ENCODE results near the gene CDC25C. TPM values are rescaled to one million over a fixed set of nuclear protein-coding genes. Genes with fewer than 3 reads are reported as not detected.

The CDC25C gene
- total and polyA plus RNA-seq, 2 donors from 2014 or later = 0.25 TPM; not detected in 1

GRCh38 chr5:138371454-138371853 lies 39.9 kb upstream of the CDC25C start:
- FAIRE-seq (no peak), DNase-seq (no peak)
- Histone ChIP-seq H3K9me3 (ENCODE audit: control insufficient read depth in 2 of 3, insufficient read depth in 1 of 3, low read length in 3 of 3) (no peaks in the 10 kb centered on the region), H3K27me3 (ENCODE audit: control insufficient read depth, insufficient read depth, low read length) (no peaks in the 10 kb centered on the region), H3K4me3 (ENCODE audit: low read length in 3 of 3) (no peak overlapping the region), H3K4me1 (ENCODE audit: control insufficient read depth in 2 of 3, insufficient read depth in 2 of 3, low read depth in 1 of 3, low read length in 3 of 3) (peaks cover 0 to 6% (median 0%) of the 10 kb centered on the region in 3 donors), H3K36me3 (ENCODE audit: control insufficient read depth in 2 of 3, insufficient read depth in 3 of 3, low read length in 3 of 3) (peaks cover 0 to 3% (median 3%) of the 10 kb centered on the region in 3 donors), H3K9ac (ENCODE audit: low read length in 3 of 3) (no peak overlapping the region), H3K27ac (ENCODE audit: low read depth in 2 of 2, low read length in 2 of 2) (no peak overlapping the region)
- TF ChIP-seq, protein P1, sequence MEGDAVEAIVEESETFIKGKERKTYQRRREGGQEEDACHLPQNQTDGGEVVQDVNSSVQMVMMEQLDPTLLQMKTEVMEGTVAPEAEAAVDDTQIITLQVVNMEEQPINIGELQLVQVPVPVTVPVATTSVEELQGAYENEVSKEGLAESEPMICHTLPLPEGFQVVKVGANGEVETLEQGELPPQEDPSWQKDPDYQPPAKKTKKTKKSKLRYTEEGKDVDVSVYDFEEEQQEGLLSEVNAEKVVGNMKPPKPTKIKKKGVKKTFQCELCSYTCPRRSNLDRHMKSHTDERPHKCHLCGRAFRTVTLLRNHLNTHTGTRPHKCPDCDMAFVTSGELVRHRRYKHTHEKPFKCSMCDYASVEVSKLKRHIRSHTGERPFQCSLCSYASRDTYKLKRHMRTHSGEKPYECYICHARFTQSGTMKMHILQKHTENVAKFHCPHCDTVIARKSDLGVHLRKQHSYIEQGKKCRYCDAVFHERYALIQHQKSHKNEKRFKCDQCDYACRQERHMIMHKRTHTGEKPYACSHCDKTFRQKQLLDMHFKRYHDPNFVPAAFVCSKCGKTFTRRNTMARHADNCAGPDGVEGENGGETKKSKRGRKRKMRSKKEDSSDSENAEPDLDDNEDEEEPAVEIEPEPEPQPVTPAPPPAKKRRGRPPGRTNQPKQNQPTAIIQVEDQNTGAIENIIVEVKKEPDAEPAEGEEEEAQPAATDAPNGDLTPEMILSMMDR (IDR thresholded peaks at IDR 0.05; ENCODE audit: borderline replicate concordance, extremely low read depth, insufficient read depth) = no peak
- intact Hi-C loops (cut with DNase I) = no loop called here

DNA sequence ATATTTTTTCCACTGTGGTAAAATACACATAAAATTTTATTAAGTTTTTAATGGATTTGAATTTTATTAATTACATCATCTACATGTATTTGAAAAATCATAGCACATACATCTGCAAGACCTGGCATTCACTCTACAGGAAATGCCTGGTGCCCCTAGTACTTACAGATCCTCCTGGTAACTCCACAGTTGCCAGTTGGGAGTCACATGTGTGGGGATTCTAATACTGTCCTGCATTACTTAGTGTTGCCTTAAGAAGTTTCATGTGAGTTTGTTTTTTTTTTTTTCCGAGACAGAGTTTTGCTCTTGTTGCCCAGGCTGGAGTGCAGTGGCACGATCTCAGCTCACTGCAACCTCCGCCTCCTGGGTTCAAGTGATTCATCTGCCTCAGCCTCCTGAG lies 38.9 kb upstream of the CDC25C start:
- no peak for FAIRE-seq
- TF ChIP-seq, protein P1 (IDR thresholded peaks at IDR 0.05; ENCODE audit: borderline replicate concordance, extremely low read depth, insufficient read depth) = no peak
- intact Hi-C loops (cut with DNase I) = no loop called here

DNA sequence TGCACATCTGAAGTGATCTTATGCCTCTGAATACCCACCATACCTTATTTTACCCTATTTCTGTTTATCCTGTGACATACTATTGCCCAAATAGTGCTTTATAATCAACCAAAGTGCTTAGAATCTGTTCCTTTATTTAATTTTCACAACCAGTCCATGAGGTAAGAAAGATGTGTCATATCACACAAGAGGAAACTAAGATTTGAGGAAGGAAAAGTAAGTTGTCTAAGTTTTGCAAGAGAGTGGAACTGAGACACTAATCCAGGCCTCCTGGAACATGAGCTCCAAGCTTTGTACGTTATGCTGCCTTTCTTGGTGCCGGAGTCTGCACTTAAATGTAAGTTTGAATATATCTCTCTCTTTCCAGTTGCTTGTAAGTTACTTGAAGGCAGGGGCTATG lies 38.1 kb upstream of the CDC25C start:
- TF ChIP-seq, protein P1 (IDR thresholded peaks at IDR 0.05; ENCODE audit: borderline replicate concordance, extremely low read depth, insufficient read depth) = no peak
- DNase-seq (no peak), FAIRE-seq (no peak)
- Histone ChIP-seq H3K27me3 (ENCODE audit: control insufficient read depth, insufficient read depth, low read length) (no peaks in the 10 kb centered on the region), H3K36me3 (ENCODE audit: control insufficient read depth in 2 of 3, insufficient read depth in 3 of 3, low read length in 3 of 3) (peaks cover 0 to 3% (median 0%) of the 10 kb centered on the region in 3 donors), H3K9ac (ENCODE audit: low read length in 3 of 3) (no peak overlapping the region), H3K4me3 (ENCODE audit: low read length in 3 of 3) (no peak overlapping the region), H3K4me1 (ENCODE audit: control insufficient read depth in 2 of 3, insufficient read depth in 2 of 3, low read depth in 1 of 3, low read length in 3 of 3) (peaks cover 0 to 6% (median 0%) of the 10 kb centered on the region in 3 donors), H3K9me3 (ENCODE audit: control insufficient read depth in 2 of 3, insufficient read depth in 1 of 3, low read length in 3 of 3) (no peaks in the 10 kb centered on the region), H3K27ac (ENCODE audit: low read depth in 2 of 2, low read length in 2 of 2) (no peak overlapping the region)
- intact Hi-C loops (cut with DNase I) = no loop called here

More for the DNA sequence above, 38.9 kb upstream of the CDC25C start:
- Histone ChIP-seq H3K4me3 (ENCODE audit: low read length in 3 of 3) (no peak overlapping the region), H3K36me3 (ENCODE audit: control insufficient read depth in 2 of 3, insufficient read depth in 3 of 3, low read length in 3 of 3) (peaks cover 0 to 3% (median 0%) of the 10 kb centered on the region in 3 donors), H3K27me3 (ENCODE audit: control insufficient read depth, insufficient read depth, low read length) (no peaks in the 10 kb centered on the region), H3K4me1 (ENCODE audit: control insufficient read depth in 2 of 3, insufficient read depth in 2 of 3, low read depth in 1 of 3, low read length in 3 of 3) (peaks cover 0 to 6% (median 0%) of the 10 kb centered on the region in 3 donors), H3K9ac (ENCODE audit: low read length in 3 of 3) (no peak overlapping the region), H3K9me3 (ENCODE audit: control insufficient read depth in 2 of 3, insufficient read depth in 1 of 3, low read length in 3 of 3) (no peaks in the 10 kb centered on the region), H3K27ac (ENCODE audit: low read depth in 2 of 2, low read length in 2 of 2) (no peak overlapping the region)
- no peak for DNase-seq

GRCh38 chr5:138369261-138369660 lies 37.7 kb upstream of the CDC25C start:
- Histone ChIP-seq H3K9ac (ENCODE audit: low read length in 3 of 3) (no peak overlapping the region), H3K4me1 (ENCODE audit: control insufficient read depth in 2 of 3, insufficient read depth in 2 of 3, low read depth in 1 of 3, low read length in 3 of 3) (peaks cover 0 to 6% (median 0%) of the 10 kb centered on the region in 3 donors), H3K27ac (ENCODE audit: low read depth in 2 of 2, low read length in 2 of 2) (no peak overlapping the region), H3K9me3 (ENCODE audit: control insufficient read depth in 2 of 3, insufficient read depth in 1 of 3, low read length in 3 of 3) (no peaks in the 10 kb centered on the region), H3K36me3 (ENCODE audit: control insufficient read depth in 2 of 3, insufficient read depth in 3 of 3, low read length in 3 of 3) (peaks cover 0 to 3% (median 0%) of the 10 kb centered on the region in 3 donors), H3K4me3 (ENCODE audit: low read length in 3 of 3) (no peak overlapping the region), H3K27me3 (ENCODE audit: control insufficient read depth, insufficient read depth, low read length) (no peaks in the 10 kb centered on the region)
- TF ChIP-seq, protein P1 (IDR thresholded peaks at IDR 0.05; ENCODE audit: borderline replicate concordance, extremely low read depth, insufficient read depth) = no peak
- DNase-seq = no peak
- intact Hi-C loops (cut with DNase I) = no loop called here
- FAIRE-seq = no peak
